A549 (cell line): ENCODE results near the gene DCTD.

Experiments used
- CTCF ChIP-seq: fragments of >200 bp; sonication (Bioruptor Twin); formaldehyde crosslinking; IDR thresholded peaks from 3 replicates; pipeline ENCODE4 v1.5.1; 2016
- EP300 ChIP-seq, 2 experiments: fragments of >200 bp; sonication (Bioruptor Twin); formaldehyde crosslinking; IDR thresholded peaks; 2 replicates in 1 of 2; 3 replicates in 1 of 2; pipeline ENCODE4 v1.6.1; 2016 to 2017
- ESRRA ChIP-seq: fragments of 150-350 bp; IDR thresholded peaks from 2 replicates; pipeline ENCODE4 v1.6.1; 2014; ENCODE audit warnings: mild to moderate bottlenecking, low read length, borderline replicate concordance
- FOSL2 ChIP-seq, 2 experiments: fragments of 450-650 bp in 1 of 2; fragments of >200 bp in 1 of 2; sonication (Bioruptor Twin) in 1 of 2; formaldehyde crosslinking; IDR thresholded peaks; 2 replicates each; pipeline versions ENCODE4 v1.5.0 to v1.6.1; 2016 to 2020; ENCODE audit warnings: mild to moderate bottlenecking in 1 of 2, moderate library complexity in 1 of 2
- JUN ChIP-seq, 2 experiments: fragments of >200 bp; sonication (Bioruptor Twin); formaldehyde crosslinking; IDR thresholded peaks; 2 replicates in 1 of 2; 3 replicates in 1 of 2; pipeline ENCODE4 v1.6.1; 2016 to 2017
- KDM1A ChIP-seq: fragments of 200-600 bp; sonication (generic); IDR thresholded peaks from 2 replicates; pipeline ENCODE4 v1.6.1; 2016; ENCODE audit warnings: low read depth, mild to moderate bottlenecking
- MYC ChIP-seq: IDR thresholded peaks from 2 replicates; pipeline ENCODE4 v1.6.1; 2012; ENCODE audit warnings: mild to moderate bottlenecking, inconsistent platforms, low read length, improper control_type of control experiment, borderline replicate concordance
- PHF8 ChIP-seq: fragments of 200-600 bp; sonication (generic); IDR thresholded peaks from 2 replicates; pipeline ENCODE4 v1.6.1; 2016; ENCODE audit warnings: low read depth, mild to moderate bottlenecking, antibody characterized with exemption, moderate library complexity, borderline replicate concordance
- POLR2A ChIP-seq: IDR thresholded peaks from 2 replicates; pipeline ENCODE4 v1.6.1; 2012; ENCODE audit warnings: mild to moderate bottlenecking, low read length
- RAD21 ChIP-seq, 2 experiments: fragments of >200 bp in 1 of 2; sonication (Bioruptor Twin) in 1 of 2; formaldehyde crosslinking in 1 of 2; IDR thresholded peaks in 1 of 2; conservative IDR thresholded peaks in 1 of 2; 2 replicates in 1 of 2; 3 replicates in 1 of 2; pipeline ENCODE4 v1.6.1; 2012 to 2018; ENCODE audit warnings: inconsistent platforms in 1 of 2
- TF ChIP-seq, protein P1 (sequence below): IDR thresholded peaks from 2 replicates; pipeline ENCODE4 v1.6.1; 2012
- TF ChIP-seq, protein P2 (sequence below): fragments of >200 bp; sonication (Bioruptor Twin); formaldehyde crosslinking; IDR thresholded peaks from 3 replicates; pipeline ENCODE4 v1.6.1; 2016
- TF ChIP-seq, protein P3 (sequence below): fragments of >200 bp; sonication (Bioruptor Twin); formaldehyde crosslinking; IDR thresholded peaks from 2 replicates; pipeline ENCODE4 v1.6.1; 2016

DNA sequence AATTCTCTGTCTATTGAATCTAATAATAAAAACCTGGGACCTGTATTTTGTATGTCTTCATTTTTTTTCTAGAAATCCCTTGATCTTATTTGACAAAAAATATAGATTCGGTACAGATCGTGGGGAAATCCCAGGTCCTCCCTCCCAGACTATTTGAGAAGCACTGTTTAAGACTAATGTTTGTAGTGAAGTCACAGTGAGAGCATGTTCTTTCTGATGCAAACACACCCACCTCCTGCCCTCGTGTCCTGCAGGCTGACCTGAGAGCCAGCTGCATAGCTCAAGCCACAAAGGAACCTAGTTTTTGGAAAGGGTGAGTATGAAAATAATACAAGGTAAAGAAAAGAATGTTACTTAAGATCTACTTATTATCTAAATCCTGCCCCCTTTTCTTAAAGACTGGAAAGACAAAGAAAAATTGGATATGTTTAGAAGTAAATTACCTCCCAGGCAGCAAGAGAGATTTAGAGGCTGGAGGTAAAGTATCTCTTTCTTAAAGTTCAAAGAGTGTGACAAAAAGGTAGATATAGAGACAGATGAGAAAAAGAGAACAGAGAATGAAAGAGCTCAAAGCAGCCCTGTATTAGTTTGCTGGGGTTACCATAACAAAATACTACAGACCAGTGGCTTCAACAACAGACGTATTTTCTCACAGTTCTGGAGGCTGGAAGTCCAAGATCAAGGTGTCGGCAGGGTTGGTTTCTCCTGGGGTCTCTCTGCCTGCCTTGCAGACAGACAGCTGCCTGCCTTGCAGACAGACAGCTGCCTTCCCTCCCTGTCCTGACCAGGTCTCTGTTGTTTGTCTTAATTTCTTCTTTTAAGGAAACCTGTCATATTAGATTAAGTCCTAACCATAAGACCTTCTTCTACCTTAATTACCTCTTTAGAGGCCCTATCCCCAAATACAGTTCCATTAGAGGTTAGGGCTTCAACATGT, 20.4 kb upstream of the DCTD start:
- TF ChIP-seq POLR2A (no peak), JUN (IDR thresholded peaks at IDR 0.05) (no peak), FOSL2 (IDR thresholded peaks at IDR 0.05) (no peak), FOSL2 (CRISPR knock-in tag; IDR thresholded peaks at IDR 0.05) (no peak), RAD21 (conservative IDR thresholded peaks at IDR 0.05 in 1 of 2, IDR thresholded peaks at IDR 0.05 in 1 of 2) (no peak), CTCF (no peak), KDM1A (no peak), EP300 (IDR thresholded peaks at IDR 0.05) (no peak), PHF8 (no peak), MYC (no peak), ESRRA (no peak)
- TF ChIP-seq, protein P1, sequence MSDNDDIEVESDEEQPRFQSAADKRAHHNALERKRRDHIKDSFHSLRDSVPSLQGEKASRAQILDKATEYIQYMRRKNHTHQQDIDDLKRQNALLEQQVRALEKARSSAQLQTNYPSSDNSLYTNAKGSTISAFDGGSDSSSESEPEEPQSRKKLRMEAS = no peak
- TF ChIP-seq, protein P2, sequence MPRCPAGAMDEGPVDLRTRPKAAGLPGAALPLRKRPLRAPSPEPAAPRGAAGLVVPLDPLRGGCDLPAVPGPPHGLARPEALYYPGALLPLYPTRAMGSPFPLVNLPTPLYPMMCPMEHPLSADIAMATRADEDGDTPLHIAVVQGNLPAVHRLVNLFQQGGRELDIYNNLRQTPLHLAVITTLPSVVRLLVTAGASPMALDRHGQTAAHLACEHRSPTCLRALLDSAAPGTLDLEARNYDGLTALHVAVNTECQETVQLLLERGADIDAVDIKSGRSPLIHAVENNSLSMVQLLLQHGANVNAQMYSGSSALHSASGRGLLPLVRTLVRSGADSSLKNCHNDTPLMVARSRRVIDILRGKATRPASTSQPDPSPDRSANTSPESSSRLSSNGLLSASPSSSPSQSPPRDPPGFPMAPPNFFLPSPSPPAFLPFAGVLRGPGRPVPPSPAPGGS = no peak
- TF ChIP-seq, protein P3, sequence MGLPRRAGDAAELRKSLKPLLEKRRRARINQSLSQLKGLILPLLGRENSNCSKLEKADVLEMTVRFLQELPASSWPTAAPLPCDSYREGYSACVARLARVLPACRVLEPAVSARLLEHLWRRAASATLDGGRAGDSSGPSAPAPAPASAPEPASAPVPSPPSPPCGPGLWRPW = no peak
